GM21447 (cell line): ENCODE measurements around the gene ARGLU1.
"Not testable (repeated sequence)": the region's sequence is repeated elsewhere in the genome, so short reads cannot be mapped to it uniquely, and the experiment has no call there.

Experiments
- ATAC-seq: cut with Tn5 transposase; IDR thresholded peaks from one replicate; pipeline ENCODE4 v1.9.1; 2021; ENCODE audit not compliant: unreplicated experiment

Gene ARGLU1, protein sequence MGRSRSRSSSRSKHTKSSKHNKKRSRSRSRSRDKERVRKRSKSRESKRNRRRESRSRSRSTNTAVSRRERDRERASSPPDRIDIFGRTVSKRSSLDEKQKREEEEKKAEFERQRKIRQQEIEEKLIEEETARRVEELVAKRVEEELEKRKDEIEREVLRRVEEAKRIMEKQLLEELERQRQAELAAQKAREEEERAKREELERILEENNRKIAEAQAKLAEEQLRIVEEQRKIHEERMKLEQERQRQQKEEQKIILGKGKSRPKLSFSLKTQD

DNA sequence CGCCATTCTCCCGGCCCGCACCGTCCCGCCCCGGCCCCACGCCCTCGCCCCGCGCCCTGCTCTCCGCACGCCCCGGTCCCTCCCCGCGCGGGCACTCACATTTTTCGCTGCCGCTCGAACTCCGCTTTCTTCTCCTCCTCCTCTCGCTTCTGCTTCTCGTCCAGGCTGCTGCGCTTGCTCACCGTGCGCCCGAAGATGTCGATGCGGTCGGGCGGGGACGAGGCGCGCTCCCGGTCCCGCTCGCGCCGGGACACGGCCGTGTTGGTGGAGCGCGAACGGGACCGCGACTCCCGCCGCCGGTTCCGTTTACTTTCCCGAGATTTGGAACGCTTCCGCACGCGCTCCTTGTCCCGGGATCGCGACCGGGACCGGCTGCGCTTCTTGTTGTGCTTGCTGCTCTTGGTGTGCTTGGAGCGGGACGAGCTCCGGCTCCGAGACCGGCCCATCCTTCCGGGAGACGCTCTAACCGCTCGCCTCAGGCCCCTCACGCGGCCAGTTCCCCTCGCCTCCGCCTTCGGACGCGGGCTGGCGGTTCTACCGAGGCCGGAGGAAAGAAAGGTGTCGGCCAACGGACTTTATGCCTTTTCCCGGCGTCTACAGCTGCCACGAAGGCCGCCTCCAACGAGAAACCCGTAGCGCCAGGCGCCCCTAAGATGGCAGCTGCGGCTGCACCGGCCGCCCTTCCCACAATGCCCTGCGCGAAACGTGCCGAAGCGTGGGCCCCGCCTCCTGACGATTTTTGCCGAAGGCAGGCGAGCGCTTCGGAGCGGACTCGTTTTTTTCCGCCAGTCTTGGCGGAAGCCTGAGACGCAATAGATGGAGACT is at the start of gene ARGLU1:
TSS of gene ARGLU1 (minus strand) at position 664 of the 825 bp plus-strand sequence. CDS start at position 446, 218 bp downstream.
- peak; percentile 57 for ATAC-seq

DNA sequence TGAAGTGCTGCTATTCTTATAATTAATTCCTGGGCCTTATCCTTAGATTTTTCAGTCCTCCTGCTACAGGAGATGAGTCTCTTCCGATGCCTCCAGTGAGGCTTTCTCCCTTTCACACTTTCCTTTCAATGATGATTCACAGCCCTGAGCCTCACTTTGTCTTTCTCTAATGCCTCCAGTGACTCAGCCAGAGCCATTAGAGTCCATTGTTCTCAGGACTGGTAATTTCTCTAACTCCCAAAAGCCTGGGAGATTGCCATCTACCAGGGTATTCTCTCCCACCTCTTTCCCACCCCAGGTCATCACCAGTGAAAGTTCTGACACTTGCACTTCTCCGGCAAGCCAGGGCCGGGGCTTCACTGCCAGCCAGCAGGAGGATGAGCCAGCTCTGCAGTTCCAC is 49.6 kb upstream of the ARGLU1 start:
- ATAC-seq, result no peak

DNA sequence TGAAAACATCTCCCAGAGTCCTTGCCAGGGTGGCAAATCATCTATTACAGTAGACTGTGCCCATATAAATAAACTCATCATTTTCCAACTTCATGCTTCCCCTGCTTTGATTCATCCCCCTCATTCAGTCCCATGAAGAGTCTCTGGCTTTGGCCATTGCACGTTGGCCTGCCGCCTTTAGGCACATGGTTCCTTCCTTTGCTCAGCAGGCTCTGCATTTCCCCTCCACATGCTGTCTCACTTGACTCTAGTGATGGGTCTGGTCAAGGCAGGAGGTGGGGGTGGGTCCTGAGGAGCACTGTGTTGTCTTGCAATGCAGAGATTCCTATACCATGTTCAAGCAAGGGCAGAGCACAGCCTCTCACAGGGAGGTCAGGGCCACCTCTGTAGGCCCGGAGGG is 48.8 kb upstream of the ARGLU1 start:
- ATAC-seq, result no peak

DNA sequence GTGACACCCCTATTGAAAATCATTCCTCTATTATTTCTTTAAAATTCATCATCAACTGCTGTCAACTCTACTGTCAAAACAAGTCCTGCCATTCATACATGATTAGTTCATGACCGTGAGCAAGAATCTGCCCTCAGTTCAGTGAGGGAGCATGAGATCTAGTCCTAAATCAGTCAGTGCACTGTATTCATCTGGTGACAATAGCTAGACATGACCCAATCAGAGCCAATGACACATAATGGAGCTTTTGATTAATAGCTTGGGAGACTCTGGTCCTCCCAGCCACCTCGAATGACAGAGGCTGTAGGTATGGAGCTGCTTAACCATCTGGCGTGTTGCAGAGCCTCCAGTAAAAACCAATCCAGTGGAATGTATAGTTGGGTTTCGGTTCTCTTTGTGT is 46.9 kb upstream of the ARGLU1 start:
- no peak for ATAC-seq

DNA sequence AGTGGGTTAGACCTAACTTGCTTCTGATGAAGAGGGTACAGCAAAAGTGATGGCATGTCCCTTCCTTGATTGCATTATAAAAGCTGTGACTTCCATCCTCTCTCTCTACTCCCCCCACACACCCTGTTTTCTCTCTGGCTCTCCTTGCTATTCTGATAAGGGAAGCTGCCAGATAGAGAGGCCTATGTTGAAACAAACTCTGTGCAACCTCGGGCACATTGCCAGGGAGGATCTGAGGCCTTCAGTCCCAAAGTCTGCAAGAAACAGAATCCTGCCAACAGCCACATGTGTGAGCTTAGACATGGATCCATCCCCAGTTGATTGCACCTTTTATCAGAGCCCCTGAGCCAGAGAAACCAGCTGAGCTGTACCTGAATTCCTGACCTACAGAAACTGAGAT is 44.8 kb upstream of the ARGLU1 start:
- no peak for ATAC-seq

DNA sequence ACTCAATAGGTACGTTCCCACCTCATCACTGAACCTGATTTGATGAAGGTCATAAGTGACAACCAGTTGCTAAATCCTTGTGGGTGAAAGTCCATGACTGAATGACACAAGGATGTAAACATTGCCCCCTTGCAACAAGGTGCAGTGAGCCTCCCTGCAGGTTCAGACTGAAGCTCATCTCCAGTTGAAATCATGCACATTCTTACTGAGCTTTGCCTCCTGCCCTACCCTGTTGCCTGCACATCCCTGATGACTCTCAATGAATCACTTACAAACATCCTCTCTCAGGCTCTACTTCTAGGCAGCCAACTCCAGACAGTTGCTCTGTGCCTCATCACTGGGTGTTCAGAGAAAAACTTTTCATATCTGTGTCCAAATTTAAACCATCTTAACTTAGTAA is 42.5 kb upstream of the ARGLU1 start:
- no peak for ATAC-seq

DNA sequence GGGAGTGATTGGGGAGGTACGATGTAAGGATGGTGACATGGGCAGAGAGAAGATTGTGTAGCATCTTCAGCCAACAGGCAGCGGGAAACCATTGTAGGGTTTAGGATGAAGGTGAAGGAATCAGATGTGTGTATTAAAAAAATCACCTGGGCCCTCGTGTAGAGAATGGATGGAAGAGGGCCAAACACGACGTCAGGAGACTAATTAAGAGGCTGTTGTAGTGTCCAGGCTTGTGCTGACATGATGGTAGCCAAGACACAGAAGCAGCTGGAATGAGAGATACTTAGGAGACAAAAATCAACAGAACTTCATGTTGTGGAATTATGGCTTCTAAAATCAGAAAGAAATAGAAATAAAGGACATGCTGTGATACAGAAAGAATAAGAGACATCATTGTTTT is 41.2 kb upstream of the ARGLU1 start:
- no peak for ATAC-seq

DNA sequence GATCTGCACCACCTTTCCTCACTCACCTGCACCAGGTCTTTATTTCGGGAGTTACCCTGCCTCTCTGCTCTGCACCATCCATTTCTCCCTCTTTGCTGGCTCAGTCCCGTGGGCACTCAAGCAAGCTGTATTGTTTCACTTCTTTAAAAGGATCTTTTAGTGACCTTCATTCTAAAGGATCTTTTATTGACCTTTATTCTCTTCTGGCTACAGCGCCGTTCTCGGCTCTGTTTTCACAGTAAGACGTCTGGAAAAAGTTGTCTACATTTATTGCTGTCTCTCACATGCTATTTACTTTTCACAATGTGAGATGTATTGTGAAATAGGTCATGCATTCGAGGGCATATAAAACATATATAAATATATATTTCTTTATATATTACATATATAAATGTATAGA is 35.6 kb upstream of the ARGLU1 start:
- ATAC-seq, result no peak

DNA sequence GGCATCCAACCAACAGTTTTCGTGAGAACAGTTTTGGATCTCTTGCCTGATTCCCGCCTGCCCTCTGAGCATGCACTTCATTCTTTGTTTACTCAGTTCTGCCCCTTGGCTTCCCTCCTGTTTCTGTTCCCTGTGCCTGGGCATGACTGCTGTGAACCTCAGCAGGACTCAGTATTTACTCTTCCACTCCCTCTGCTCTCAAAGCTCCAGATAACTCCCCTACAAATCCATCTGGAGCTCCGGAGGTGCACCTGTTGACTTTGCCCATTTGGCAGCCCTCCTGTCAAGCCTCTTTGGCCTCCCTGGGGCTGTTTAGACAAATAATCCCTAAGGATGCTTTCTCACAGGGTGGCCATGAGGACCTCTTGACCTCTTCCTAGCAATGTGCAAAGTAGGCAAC is 34.2 kb upstream of the ARGLU1 start:
- ATAC-seq, result no peak

DNA sequence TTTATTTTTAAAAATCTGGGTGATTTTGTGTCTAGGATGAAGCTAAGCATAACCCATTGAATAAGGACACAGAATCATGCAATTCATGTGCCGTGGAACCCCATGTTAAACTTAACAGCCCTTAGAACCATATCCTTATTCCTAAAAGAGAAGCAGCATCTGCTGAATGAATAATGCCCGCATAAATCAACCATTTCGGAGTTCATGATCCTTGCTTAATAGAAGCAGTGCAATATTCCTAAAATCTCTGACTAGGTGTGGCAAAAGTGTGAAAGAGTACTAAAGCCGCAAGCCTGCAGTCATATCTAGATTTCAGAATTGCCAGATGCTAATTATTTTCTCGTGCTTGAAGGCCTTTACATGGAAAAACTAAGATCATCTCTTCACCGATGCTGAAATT is 33.6 kb upstream of the ARGLU1 start:
- no peak for ATAC-seq

DNA sequence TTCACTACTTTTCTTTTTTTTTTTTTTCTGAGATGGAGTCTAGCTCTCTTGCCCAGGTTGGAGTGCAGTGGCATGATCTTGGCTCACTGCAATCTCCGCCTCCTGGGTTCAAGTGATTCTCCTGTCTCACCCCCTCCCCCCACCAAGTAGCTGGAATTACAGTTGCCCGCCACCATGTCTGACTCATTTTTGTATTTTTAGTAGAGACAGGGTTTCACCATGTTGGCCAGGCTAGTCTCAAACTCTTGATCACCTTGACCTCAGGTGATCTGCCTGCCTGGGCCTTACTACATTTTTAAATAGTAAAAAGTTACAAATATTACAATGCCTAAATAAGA is 32.8 kb upstream of the ARGLU1 start:
- ATAC-seq, result not testable (repeated sequence)

DNA sequence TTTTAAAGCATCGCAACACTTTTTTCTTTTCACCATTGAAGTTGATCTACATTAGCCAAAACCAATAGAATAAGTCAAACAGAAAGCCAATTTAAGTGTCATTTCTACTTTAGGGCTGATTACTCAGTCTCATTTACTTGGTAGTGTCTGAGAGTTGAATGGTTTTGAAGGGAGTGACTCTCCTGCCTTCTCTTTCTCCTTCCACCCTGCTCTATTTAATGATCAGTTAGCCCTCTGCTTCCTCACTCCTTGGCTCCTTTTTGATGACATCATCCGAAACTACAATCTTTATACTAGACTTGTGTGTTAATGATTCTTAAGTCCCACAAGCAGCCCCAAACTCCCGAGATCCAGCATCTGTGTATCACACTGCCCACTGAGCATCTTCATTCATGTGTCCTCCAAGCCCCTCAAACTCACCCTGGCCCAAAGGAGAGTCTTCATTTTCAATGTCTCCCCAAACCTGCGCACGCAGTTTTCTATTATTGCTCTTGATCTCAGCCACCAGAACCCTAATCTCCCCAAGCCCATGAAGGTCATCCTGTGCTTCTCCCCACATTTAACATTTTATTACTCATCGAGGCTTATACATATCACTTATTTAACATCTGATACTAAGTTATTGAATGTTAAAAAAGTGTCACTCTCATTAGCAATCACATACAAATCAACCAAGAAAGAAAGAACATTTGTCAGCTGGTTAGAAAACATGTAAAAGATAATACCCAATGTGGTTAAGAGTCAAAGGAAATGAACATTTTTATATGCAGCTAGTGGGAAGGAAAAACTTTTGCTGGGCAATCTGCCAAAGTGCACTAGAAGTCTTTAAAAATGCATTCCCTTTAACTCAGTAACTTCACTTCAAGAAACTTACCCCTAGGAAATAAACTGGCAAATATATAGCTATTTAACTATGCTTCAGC is 32.2 kb upstream of the ARGLU1 start:
- ATAC-seq, result no peak

DNA sequence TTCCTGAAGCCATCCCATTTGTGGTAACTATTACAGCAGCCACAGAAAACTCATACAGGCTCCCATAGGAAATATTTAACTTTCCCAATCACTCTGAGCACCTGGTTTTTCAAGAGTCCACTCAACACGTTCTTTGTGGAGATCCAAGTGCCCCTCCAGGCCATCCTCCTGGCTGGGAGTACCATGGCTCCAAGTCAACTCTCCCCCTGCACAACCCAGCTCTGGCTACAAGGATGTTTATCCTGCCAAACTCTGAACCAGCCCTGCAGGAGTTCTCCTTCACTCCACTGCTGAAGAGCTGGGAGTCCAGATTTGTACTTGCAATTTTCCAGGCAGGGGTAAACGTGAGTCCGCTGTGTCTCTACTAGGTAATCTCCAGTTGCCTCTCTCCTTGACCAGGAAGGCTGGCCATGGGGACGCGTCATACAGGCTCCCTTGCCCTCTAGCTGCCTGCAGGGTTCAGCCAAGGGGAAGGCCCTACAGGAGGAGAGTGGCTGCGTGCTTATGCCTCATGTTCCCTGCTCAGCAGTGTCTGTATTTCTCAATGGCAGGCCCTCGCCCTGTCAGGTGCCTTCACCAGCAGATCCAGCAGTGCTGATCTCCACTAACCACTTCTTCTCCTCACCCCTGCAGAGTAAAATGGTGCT is 29.9 kb upstream of the ARGLU1 start:
- ATAC-seq, result no peak

DNA sequence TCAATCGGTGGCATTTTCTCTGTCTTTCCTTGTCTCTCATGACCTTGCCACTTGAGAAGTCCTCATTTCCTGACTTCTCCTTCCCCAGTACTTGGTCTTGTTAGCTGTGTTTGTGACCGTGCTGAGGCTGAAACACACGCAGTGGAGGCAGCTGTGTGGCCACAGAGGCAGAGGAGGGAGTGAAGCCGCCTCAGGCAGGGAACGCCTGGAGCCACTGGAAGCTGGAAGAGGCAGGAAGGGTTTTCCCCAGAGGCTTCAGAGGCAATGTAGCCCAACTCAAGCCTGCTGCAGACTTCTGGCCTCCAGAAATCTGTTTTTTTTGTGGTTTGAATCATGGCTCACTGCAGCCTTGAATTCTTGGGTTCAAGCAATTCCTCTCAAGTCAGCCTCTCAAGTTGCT is 29.2 kb upstream of the ARGLU1 start:
- no peak for ATAC-seq

DNA sequence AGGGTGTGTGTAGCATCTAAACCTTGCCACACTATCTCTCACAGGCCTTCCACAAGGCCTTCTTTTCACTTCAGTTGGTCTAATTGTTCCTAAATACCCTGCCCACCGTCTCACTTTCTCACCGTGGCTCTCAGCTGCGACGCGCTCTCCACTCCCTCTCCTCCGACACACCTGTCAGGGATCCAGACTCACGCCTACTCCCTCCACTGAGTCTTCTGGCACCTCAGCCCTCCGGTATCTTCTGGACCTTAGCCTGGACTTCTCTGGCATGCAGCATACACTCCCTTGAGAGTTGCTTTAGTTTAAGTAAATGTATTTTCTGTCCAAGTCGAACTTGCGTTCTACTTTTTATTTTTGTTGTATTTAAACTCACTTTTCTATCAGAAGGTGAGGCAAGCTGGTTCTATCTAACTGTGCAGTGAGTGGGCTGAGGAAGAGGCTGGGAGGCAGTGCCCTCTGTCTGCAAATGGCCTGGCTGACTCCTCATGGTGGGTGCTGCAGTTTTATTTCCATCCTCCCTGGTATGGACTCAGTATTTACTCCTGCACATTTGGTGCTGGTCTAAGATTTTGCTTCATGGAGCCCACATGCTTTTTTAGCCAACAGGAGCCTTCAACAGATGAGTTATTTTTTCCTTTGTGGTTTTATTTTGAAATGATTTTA is 28.5 kb upstream of the ARGLU1 start:
- ATAC-seq, result no peak

DNA sequence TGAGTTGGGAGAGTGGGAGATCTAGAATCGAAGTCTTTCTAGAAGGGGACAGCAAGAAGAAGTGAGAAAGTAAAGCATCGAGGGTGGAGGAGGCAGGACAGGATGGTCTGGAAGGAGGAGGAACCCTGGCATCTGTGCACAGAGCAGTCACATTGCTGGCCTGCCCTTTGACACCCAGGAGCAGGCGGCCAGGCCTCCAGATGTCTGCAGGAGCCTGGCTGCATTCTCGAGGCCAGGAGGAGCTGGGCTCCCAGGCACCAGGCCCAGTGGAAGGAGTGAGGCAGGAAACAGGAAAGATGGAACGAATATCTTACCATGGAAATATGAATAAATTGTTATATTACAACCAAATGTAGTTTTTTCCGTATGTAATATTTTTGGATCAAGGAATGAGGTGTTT is 27.7 kb upstream of the ARGLU1 start:
- ATAC-seq, result no peak

DNA sequence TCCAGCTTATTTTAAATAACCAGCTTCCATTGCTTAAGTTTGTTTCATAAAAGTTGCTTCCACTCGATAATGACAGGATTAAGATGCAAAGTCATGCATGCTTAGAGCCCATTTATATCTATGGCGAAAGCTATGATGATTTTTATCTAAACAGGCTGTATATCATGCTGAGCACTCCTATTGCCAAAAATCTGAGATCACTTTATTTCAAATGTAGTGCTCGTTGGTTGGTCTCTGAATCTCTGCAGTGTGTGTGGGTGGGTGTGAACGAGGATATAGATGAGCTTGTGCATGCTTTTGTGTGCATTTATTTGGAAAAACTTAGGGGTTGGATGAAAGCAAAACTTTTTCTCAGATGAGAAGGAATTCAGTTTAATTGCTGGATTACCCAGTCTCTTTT is 27.0 kb upstream of the ARGLU1 start:
- no peak for ATAC-seq

DNA sequence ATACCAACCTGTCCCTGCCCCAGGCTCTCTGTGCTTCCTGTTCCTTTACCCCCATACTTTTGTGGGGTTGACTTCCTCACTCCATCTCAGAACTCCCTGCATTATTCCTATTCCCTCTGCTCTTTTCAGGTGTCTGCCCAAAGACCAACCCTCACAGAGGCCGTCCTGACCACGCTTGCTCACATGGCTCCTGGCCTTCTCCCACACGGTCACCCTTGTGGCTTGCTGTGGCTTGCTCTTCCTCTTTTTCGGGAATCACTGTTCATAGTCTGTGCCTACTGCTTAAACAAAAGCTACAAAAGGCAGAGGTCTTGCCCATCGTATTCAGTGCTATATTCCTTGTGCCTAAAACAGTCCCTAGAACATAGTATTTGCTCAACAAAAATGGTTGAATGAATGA is 25.2 kb upstream of the ARGLU1 start:
- no peak for ATAC-seq

DNA sequence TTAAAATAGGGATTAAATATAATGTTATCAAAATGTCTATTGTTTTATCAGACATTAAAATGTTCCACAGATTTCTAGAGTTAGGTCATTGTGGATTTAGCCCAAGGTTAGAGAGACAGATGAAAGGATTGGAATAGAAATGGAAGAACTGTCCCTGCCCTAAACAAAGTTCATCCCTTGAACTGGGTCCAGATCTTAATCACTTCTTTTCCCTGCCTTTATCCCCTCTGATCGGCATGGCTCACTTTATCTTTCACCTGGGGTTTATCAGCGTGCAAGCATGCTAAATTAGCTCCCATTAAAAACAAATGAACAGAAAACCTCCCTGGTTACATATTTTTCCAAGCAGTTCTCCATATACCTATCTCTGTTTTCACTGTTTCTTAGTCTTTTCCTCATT is 23.4 kb upstream of the ARGLU1 start:
- ATAC-seq, result no peak

DNA sequence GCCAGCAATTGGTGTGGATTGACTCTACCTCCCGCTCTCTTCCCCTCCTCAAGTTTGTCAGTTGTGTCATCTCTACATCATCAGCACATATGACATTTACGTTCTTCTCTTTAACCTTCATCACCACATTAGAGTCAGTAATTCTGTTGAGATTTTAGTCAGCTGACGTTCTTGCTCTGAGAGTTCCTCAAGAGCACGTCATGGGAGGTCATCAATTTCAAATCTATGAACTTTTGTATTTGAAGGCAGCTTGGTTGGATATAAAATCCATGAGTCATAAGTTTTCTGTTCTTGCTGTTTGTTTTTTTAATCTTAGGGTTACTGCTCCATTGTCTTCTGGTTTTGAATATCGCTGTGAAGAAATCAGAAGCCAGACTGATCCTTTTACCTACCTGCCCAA is 21.8 kb upstream of the ARGLU1 start:
- no peak for ATAC-seq

DNA sequence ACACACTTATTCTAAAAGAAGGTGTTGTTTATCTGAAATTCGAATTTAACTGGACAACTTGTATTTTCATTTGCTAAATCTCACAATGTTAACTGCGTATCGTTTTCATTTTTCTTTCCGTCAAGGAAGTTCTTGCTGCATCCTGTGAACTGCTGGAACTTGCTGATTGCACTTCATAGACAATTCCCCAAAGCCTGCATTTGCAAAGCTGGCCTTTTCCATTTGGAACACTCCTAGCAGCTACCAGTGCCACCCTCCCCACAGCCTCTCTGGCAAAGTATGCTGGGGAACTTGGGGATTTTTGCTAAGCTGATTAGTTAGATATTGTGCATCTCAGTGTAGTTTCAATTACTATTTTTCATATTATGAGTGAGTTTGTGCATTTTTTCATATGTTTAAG is 20.4 kb upstream of the ARGLU1 start:
- no peak for ATAC-seq
